Measurements from ENCODE around the gene SLC44A4.
"Not testable (repeated sequence)": the region's sequence is repeated elsewhere in the genome, so short reads cannot be mapped to it uniquely, and the experiment has no call there.

The SLC44A4 gene

DNA sequence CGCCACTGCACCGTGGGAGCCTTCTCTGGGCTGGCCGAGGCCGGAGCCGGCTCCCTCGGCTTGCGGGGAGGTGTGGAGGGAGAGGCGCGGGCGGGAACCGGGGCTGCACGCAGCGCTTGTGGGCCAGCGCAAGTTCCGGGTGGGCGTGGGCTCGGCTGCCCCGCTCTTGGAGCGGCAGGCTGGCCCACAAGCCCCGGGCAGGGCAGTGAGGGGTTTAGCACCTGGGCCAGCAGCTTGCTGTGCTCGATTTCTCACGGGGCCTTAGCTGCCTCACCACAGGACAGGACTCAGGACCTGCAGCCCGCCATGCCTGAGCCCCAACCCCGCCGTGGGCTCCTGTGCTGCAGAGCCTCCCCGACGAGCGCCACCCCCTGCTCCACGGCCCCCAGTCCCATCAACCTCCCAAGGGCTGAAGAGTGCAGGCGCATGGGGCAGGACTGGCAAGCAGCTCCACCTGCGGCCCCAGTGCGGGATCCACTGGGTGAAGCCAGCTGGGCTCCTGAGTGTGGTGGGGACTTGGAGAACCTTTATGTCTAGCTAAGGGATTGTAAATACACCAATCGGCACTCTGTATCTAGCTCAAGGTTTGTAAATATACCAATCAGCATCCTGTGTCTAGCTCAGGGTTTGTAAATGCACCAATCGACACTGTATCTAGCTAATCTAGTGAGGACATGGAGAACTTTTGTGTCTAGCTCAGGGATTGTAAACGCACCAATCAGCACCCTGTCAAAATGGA is 26.6 kb downstream of the SLC44A4 start:
- not testable (repeated sequence) for DNase-seq

DNA sequence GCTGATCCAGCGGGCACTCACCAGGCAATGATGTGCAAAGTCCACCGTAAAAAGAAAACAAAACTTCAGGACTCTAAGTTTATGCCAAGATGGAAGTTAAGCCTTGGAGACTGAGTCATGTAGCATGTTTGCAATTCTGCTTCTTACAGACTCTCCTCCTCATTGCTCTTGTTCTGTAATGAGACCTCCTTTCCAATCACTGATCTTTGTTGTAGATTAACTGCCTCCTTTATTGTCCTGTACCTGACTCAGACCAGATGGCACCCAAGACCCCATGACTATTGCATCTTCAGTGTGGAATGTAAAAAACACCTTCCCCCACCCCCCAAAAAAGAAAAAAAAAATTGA is 27.3 kb downstream of the SLC44A4 start:
- no peak for DNase-seq

DNA sequence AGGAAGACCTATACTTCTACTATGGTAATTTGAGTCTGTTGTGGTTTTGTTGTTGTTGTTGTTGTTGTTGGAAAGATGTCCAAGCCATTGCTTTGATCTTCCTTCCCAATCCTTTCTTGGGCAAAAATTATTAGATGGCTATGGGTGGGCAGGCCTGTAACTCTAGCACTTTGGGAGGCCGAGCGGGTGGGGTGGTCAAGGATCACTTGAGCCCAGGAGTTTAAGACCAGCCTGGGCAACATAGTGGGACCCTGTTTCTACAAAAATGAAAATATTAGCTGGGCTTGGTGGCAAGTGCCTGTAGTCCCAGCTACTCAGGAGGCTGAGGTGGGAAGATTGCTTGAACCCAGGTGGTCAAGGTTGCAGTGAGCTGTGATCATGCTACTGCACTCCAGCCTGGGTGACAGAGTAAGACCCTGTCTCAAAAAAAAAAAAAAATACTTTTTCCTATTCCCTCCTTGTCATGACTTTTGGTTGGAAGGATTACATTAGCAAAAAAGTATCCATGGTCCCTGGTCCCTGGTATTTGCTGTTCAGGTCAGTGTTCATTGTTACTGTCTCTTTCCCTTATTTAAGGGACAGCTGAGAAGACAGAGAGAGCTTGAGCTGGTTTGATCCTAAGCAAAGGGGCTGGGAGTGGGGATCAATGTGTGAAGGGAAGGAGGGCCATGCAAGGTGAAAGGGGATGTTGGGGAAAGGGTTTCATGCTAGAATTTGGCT is 27.9 kb downstream of the SLC44A4 start:
- no peak for DNase-seq

DNA sequence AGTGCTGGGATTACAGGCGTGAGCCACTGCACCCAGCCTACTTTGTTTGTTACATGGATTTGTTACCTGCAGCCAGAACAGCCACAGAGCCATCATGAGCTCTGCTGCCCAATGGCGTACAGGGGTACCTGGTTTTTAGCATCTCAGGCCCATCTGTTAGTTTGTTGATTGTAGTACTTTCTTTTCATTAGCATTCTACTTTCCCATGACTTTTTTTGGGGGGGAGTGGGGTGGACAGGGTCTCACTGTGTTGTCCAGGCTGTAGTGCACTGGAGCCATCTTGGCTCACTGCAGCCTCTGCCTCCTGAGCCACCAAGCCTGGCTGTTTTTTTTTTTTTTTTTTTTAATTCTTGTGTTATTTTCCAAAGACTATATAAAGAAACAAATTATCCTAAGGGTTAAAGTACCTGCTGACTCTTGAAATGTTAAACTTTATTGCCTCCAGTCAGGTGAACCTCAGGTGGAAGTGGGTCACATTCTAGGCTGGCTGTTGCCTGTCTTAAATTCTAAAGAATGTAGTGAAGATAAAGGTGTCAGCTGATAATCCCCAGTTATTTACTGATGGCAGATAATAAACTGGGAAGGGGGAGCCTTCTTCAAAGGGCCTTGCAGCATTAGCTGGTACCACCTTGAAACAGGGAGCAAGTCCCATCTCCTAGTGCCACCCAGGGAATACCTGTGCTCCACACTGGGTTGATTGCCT is 31.4 kb downstream of the SLC44A4 start:
- DNase-seq = no peak

DNA sequence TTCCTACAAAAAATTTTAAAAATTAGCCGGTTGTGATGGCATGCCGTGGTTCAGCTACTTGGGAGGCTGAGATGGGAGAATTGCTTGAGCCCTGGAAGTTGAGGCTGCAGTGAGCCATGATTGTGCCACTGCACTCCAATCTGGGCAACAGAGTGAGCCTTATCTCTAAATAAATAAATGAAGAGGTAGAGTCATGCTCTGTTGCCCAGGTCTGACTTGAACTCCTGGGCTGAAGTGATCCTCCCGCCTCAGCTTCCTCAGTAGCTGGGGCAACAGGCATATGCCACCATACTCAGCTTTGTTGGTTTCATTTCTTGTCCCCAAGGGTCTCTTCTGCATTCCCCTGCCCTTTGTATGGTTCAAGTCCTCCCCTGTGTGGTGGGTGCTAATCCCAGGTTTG is 34.3 kb downstream of the SLC44A4 start:
- no peak for DNase-seq

DNA sequence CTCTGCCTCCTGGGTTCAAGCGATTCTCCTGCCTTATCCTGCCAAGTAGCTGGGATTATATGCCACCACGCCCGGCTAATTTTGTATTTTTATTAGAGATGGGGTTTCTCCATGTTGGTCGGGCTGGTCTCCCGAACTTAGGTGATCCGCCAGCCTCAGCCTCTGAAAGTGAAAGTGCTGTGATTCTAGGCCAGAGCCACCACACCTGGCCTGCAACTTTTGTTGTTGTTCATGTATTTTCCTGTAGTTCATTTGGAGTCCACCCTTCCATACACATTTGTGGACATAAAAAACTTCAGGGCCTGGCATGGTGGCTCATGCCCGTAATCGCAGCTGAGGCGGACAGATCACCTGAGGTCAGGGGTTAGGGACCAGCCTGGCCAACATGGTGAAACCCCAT is 36.7 kb downstream of the SLC44A4 start:
- no peak for DNase-seq

DNA sequence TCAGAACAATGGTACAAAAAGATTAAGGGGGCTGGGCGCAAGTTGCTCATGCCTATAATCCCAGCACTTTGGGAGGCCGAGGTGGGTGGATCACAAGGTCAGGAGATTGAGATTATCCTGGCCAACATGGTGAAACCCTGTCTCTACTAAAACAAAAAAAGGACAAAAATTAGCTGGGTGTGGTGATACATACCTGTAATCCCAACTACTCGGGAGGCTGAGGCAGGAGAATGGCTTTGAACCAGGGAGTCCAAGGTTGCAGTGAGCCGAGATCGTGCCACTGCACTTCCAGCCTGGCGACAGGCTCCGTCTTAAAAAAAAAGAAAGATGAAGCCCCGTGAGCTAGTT is 39.0 kb downstream of the SLC44A4 start:
- not testable (repeated sequence) for DNase-seq

DNA sequence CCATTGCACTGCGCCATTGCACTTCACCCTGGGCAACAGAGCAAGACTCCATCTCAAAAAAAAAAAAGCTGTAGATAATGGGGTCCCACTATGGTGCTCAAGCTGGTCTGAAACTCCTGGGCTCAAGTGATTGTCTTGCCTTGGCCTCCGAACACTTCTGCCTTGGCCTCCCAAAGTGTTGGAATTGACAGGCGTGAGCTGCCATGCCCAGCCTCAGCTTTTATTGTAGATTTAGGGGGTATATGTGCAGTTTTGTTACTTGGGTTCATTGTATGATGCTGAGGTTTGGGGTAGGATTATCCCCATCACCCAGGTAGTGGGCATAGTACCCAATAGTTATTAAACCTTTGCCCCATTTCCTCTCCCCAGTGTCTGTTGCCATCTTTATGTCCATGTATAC is 39.8 kb downstream of the SLC44A4 start:
- no peak for DNase-seq

DNA sequence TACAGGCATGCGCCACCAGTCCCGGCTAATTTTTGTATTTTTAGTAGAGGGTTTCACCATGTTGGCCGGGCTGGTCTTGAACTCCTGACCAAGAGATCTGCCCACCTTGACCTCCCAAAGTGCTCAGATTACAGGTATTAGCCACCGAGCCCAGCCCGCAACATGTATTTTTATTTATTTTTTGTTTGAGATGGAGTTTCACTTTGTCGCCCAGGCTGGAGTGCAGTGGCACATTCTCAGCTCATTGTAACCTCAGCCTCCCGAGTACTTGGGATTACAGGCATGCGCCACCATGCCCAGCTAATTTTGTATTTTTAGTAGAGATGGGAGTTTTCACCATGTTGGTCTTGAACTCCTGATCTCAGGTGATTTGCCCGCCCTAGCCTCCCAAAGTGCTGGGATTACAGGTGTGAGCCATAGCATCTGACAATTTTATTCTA is 40.7 kb downstream of the SLC44A4 start:
- not testable (repeated sequence) for DNase-seq

DNA sequence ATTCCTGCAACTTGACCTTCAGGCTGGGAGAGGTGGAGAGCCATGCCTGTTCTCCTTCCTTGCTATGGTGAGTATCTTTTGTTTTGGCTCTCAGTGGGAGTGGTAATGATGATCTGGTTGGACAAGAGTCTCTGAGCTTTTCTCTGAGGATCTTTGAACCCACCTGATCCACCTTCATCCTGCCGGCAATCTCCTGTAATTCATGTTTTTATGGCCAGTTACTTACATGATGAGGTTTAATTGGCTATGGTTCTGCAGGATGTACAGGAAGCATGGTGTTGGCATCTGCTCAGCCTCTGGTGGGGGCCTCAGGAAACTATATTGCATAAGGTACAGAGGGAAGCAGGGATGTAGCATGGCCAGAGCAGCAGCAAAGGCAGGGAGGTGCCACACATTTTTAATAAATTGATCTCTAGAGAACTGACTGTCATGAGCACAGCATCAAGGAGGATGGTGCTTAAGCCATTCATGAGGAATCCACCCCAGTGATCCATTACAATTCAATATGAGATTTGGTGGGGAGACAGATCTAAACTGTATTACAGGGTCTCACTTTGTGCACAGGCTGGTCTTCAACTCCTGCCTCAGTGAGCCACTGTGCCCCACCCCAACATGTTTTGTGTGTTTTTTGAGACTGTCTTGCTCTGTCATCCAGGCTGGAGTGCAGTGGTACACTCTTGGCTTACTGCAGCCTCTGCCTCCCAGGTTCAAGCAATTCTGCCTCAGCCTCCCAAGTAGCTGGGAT is 41.3 kb downstream of the SLC44A4 start:
- no peak for DNase-seq

DNA sequence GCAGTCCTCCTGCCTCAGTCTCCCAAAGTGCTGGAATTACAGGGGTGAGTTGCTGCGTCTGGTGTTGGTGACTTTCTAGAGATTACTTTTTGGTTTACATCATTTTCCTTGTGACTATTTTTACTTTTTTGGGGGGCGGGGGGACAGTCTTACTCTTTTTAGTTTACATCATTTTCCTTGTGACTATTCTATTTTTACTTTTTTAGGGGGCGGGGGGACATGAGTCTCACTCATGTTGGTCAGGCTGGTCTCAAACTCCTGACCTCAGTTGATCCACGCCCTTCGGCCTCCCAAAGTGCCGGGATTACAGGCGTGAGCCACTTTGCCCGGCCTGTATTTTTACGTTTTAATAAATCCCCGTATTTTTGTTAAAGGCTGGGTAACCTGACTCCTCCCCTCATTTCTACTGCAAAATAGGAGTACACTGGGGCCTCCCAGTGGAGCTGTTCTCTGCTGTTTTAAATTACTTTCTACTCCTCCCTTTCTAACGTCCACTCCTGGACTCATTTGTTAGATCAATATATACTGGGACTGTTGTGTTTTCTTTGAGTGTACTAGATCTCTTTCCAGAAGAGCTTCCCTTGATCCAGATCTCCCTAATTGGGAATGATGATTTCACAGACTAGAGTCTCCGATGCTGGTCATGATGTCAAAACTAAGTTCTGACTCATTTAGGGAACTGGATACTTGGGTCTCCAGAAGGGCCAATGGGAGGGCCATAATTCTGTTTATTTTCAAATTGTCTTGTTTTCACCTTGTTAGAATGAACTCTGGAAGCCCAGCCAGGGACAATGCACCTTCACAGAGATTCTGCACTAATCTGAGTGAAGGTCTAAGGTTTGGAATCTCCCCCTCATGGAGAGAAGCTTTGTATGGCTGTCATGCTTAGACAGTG is 42.1 kb downstream of the SLC44A4 start:
- no peak for DNase-seq

DNA sequence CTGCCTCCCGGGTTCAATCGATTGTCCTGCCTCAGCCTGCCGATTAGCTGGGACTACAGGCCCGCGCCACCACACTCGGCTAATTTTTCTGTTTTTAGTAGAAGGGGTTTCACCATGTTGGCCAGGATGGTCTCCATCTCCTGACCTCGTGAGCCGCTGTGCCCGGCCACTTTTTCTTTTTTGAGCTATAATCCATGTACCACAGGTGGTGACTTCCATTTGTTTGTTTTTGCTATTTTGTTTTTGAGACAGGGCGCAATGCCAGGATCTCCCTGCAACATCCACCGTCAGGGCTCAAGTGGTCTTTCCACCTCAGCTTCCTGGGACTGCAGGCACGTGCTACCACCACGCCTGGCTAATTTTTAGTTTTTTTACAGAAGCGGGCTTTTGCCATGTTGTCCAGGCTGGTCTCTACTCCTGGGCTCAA is 42.7 kb downstream of the SLC44A4 start:
- DNase-seq = no peak

DNA sequence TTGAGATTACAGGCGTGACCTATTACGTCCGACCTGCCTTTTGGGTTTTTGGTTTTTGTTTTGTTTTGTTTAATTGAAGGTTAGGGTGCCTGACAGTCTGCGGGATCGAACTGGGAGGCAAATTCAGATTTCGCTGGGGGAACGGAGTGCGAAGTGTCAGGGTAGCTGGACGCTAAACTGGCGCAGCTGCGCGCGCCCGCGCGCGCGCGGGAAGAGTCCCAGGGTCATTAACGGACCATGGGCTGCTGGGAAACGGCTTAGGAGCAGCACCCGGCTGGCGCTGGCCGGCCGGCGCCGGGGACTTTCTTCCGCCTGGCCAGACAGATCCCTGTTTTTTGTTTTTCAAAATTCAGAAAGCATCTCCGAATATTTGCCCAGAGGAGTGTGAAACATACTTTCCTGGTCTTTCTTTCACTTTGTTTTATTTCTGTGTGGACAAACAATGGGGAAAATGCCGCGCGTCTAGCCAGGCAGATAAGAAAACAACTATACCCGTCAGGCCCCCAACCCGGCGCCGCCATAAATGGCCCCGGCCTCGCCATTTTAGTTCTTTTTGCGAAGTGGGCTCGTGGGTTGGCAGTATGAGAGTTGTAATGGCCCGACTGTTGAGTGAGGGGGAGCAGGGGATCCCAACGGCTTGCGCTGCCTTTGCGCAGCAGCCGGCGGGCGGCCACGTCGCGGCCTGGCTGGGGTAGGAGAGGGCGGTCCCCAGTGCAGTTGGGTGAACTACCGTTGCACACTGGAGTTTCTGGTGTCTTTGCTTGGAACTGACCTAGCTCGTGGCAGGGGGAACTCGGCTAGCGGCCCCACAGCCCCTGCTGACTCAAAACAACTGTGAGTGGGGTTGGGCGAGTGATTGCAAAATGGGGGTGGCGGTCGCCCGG is 44.2 kb downstream of the SLC44A4 start:
- peak; percentile 86 to 92 for DNase-seq

DNA sequence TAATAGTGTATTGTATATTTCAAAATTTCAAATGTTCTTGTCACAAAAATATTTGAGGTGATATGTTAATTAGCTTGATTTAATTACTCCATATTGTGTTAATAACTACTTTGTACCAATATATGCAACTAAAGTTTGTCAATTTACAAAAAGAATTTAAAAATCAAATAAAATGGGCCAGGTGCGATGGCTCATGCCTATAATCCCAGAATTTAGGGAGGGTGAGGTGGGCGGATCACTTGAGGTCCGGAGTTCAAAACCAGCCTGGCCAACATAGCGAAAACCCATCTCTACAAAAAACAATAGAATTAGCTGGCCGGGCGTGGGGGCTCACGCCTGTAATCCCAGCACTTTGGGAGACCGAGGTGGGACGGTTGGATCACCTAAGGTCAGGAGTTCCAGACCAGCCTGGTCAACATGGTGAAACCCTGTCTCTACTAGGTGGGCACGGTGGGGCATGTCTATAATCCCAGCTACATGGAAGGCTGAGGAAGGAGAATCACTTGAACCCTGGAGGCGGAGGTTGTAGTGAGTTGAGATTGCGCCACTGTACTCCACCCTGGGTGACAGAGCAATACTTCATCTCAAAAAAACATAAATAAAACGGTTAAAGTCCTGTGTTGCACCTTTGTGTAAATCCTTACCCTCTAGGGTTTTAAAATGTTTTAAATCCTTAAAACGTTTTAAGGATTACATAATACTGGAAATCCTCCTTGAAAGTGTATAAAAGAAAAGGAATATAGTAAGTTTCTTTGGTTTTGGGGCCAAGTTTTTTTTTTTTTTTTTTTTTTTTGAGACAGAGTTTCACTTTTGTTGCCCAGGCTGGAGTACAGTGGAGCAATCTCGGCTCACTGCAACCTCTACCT is 47.2 kb downstream of the SLC44A4 start:
- DNase-seq = no peak

DNA sequence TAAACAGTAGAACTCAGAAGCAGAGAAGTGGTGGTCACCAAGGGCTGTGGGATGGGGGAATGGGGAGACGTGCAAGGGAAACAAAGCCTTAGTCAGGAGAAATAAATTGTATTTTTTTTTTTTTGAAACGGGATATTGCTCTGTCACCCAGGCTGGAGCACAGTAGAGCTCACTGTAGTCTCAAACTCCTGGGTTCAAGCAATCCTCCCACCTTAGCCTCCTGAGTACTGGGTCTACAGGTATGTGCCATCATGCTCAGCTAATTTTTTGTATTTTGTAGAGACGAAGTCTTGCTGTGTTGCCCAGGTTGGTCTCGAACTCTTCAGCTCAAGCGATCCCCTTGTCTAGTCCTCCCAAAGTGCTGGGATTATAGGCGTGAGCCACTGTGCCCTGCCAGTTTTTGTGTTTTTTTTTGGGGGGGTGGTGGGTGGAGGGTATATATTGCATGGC is 47.9 kb downstream of the SLC44A4 start:
- DNase-seq = no peak

DNA sequence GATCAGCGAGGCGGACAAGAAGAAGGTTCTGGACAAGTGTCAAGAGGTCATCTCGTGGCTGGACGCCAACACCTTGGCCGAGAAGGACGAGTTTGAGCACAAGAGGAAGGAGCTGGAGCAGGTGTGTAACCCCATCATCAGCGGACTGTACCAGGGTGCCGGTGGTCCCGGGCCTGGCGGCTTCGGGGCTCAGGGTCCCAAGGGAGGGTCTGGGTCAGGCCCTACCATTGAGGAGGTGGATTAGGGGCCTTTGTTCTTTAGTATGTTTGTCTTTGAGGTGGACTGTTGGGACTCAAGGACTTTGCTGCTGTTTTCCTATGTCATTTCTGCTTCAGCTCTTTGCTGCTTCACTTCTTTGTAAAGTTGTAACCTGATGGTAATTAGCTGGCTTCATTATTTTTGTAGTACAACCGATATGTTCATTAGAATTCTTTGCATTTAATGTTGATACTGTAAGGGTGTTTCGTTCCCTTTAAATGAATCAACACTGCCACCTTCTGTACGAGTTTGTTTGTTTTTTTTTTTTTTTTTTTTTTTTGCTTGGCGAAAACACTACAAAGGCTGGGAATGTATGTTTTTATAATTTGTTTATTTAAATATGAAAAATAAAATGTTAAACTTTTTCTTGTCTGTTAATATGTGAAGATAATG is 49.0 kb downstream of the SLC44A4 start:
- peak; percentile 19 to 60 for DNase-seq

DNA sequence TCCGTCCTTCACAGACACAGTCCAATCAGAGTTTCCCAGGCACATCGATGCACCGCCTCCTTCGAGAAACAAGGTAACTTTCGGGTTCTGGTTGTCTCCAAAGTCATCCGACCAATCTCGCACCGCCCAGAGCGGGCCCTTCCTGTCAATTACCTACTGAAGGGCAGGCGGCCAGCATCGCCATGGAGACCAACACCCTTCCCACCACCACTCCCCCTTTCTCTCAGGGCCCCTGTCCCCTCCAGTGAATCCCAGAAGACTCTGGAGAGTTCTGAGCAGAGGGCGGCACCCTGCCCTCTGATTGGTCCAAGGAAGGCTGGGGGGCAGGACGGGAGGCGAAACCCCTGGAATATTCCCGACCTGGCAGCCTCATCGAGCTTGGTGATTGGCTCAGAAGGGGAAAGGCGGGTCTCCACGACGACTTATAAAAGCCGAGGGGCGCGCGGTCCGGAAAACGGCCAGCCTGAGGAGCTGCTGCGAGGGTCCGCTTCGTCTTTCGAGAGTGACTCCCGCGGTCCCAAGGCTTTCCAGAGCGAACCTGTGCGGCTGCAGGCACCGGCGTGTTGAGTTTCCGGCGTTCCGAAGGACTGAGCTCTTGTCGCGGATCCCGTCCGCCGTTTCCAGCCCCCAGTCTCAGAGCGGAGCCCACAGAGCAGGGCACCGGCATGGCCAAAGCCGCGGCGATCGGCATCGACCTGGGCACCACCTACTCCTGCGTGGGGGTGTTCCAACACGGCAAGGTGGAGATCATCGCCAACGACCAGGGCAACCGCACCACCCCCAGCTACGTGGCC is 51.3 kb downstream of the SLC44A4 start, which contains the start of gene HSPA1B:
HSPA1B (plus strand) TSS at position 453 of the 794 bp plus-strand sequence; CDS start at position 666, 213 bp downstream.
- peak; percentile 99 for DNase-seq

DNA sequence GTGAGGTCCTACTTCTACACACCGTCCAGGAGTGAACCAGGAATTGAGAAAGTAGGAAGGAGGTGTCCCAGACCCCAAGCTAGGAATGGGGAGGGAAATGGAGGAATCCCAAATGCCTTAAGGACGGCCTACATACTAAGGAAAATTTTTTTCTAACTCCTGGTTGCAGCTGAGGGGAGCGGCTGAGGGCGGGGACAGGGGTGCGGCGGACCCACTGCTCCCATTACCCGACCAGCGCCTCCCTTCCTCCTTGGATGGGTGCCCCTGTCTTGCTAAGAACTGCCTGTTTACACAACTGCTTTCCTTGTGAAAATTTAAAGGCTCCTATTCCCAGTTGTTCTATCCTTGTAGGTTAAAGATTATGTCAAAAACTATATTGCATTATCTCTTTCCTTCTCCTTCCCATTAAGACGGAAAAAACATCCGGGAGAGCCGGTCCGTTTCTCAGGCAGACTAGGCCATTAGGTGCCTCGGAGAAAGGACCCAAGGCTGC is 52.0 kb downstream of the SLC44A4 start:
- DNase-seq = peak in 1 of 2 experiments; percentile 83
